Activated CD4-positive, alpha-beta T cell treated with anti-CD3 and anti-CD28 coated beads, Interleukin-2, amount 50 U/mL, for 1 hour (primary cell): ENCODE measurements around the gene CHMP2B.

Source experiments
- DNase-seq: peaks from one replicate; pipeline ENCODE4 v3.0.0-alpha.2; 2020

CHMP2B gene

GRCh38 chr3:87227104-87227834 is at the start of gene CHMP2B:
CHMP2B (plus strand) TSS chr3:87227309; CDS start chr3:87227523, 214 bp downstream.
- DNase-seq: peak; percentile 90

GRCh38 chr3:87179642-87180041 is 47.5 kb upstream of the CHMP2B start:
- DNase-seq: no peak

GRCh38 chr3:87181551-87181950 is 45.6 kb upstream of the CHMP2B start:
- DNase-seq: no peak

GRCh38 chr3:87182023-87182422 is 45.1 kb upstream of the CHMP2B start:
- DNase-seq: no peak

- DNase-seq: no peak
Observed at GRCh38 chr3:87186608-87187159, 40.4 kb upstream of the CHMP2B start.

- DNase-seq: no peak
Observed at GRCh38 chr3:87191175-87191574, 35.9 kb upstream of the CHMP2B start.

- no peak for DNase-seq
Observed at GRCh38 chr3:87191641-87192040, 35.5 kb upstream of the CHMP2B start.

GRCh38 chr3:87196879-87197278 is 30.2 kb upstream of the CHMP2B start:
- DNase-seq: no peak

GRCh38 chr3:87197531-87197930 is 29.6 kb upstream of the CHMP2B start:
- no peak for DNase-seq

- no peak for DNase-seq
Observed at GRCh38 chr3:87198774-87199173, 28.3 kb upstream of the CHMP2B start.

GRCh38 chr3:87199628-87200027 is 27.5 kb upstream of the CHMP2B start:
- DNase-seq: no peak

GRCh38 chr3:87200060-87200647 is 27.0 kb upstream of the CHMP2B start:
- no peak for DNase-seq

- no peak for DNase-seq
Observed at GRCh38 chr3:87201727-87202126, 25.4 kb upstream of the CHMP2B start.

- no peak for DNase-seq
Observed at GRCh38 chr3:87203809-87204208, 23.3 kb upstream of the CHMP2B start.

GRCh38 chr3:87206070-87206469 is 21.0 kb upstream of the CHMP2B start:
- no peak for DNase-seq

GRCh38 chr3:87206635-87207034 is 20.5 kb upstream of the CHMP2B start:
- DNase-seq: no peak

- no peak for DNase-seq
Observed at GRCh38 chr3:87207460-87207859, 19.6 kb upstream of the CHMP2B start.

- DNase-seq: no peak
Observed at GRCh38 chr3:87209111-87209510, 18.0 kb upstream of the CHMP2B start.

GRCh38 chr3:87218560-87218959 is 8.5 kb upstream of the CHMP2B start:
- no peak for DNase-seq

GRCh38 chr3:87219611-87220010 is 7.5 kb upstream of the CHMP2B start:
- no peak for DNase-seq

GRCh38 chr3:87225659-87226058 is 1.4 kb upstream of the CHMP2B start:
- no peak for DNase-seq

- no peak for DNase-seq
Observed at GRCh38 chr3:87227835-87228144, 681 bp downstream of the CHMP2B start.

GRCh38 chr3:87228316-87228715 is 1.2 kb downstream of the CHMP2B start:
- no peak for DNase-seq

GRCh38 chr3:87229113-87229512 is 2.0 kb downstream of the CHMP2B start:
- no peak for DNase-seq

GRCh38 chr3:87233805-87234204 is 6.7 kb downstream of the CHMP2B start:
- DNase-seq: no peak
